SK-N-SH (cell line): ENCODE data around the gene ANKRD52.

Experiments
- CHD2 ChIP-seq: fragments of 150-350 bp; IDR thresholded peaks from 2 replicates; pipeline ENCODE4 v1.6.1; 2018; ENCODE audit warnings: low read length; ENCODE audit not compliant: partially characterized antibody
- EZH2phosphoT487 ChIP-seq: fragments of 200-600 bp; sonication (generic); IDR thresholded peaks from 2 replicates; pipeline ENCODE4 v1.6.1; 2017; ENCODE audit warnings: low read depth, mixed run types, mild to moderate bottlenecking, antibody characterized with exemption, moderate library complexity, borderline replicate concordance
- NRF1 ChIP-seq: IDR thresholded peaks from 2 replicates; pipeline ENCODE4 v1.6.1; 2012; ENCODE audit warnings: low read depth, mild to moderate bottlenecking, low read length
- POLR2AphosphoS5 ChIP-seq: IDR thresholded peaks from 2 replicates; pipeline ENCODE4 v1.6.1; 2012; ENCODE audit warnings: low read depth, low read length
- RCOR1 ChIP-seq: fragments of 150-350 bp; IDR thresholded peaks from 2 replicates; pipeline ENCODE4 v1.6.1; 2017; ENCODE audit warnings: antibody characterized with exemption, low read length
- SIN3A ChIP-seq: IDR thresholded peaks from 2 replicates; pipeline ENCODE4 v1.6.1; 2012; ENCODE audit warnings: low read depth, mild to moderate bottlenecking, low read length, moderate library complexity, borderline replicate concordance
- TF ChIP-seq, protein P1 (sequence below): fragments of 200-600 bp; sonication (generic); IDR thresholded peaks from 2 replicates; pipeline ENCODE4 v1.6.1; 2017; ENCODE audit warnings: antibody characterized with exemption, mild to moderate bottlenecking, moderate library complexity
- TF ChIP-seq, protein P2 (sequence below): IDR thresholded peaks from 2 replicates; pipeline ENCODE4 v1.6.1; 2012; ENCODE audit warnings: mild to moderate bottlenecking, low read depth, low read length, moderate library complexity

DNA sequence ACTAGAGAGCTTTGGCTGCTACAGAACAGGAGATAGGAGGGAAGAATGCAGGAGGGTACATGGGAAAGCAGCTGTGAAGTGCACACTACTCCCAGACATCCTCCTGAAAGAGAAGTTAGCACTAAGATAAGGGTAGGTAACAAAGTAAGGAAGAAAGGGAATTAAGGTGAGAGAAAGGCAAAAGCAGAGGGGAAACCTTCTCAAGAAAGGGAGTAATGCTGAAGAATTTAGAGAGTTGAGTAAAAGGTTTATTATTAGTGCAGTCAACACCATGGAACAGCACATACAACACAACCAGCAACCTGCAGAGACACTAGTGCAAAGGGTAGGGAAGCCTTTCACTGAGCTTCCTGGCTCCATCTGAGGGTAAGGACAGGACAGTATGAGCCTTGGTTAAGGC, 53.9 kb downstream of the ANKRD52 start:
- TF ChIP-seq EZH2phosphoT487, result no peak
- no peak for TF ChIP-seq RCOR1
- TF ChIP-seq, protein P1, sequence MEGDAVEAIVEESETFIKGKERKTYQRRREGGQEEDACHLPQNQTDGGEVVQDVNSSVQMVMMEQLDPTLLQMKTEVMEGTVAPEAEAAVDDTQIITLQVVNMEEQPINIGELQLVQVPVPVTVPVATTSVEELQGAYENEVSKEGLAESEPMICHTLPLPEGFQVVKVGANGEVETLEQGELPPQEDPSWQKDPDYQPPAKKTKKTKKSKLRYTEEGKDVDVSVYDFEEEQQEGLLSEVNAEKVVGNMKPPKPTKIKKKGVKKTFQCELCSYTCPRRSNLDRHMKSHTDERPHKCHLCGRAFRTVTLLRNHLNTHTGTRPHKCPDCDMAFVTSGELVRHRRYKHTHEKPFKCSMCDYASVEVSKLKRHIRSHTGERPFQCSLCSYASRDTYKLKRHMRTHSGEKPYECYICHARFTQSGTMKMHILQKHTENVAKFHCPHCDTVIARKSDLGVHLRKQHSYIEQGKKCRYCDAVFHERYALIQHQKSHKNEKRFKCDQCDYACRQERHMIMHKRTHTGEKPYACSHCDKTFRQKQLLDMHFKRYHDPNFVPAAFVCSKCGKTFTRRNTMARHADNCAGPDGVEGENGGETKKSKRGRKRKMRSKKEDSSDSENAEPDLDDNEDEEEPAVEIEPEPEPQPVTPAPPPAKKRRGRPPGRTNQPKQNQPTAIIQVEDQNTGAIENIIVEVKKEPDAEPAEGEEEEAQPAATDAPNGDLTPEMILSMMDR, result no peak
- no peak for TF ChIP-seq POLR2AphosphoS5
- no peak for TF ChIP-seq CHD2
- TF ChIP-seq SIN3A, result no peak
- TF ChIP-seq, protein P2, sequence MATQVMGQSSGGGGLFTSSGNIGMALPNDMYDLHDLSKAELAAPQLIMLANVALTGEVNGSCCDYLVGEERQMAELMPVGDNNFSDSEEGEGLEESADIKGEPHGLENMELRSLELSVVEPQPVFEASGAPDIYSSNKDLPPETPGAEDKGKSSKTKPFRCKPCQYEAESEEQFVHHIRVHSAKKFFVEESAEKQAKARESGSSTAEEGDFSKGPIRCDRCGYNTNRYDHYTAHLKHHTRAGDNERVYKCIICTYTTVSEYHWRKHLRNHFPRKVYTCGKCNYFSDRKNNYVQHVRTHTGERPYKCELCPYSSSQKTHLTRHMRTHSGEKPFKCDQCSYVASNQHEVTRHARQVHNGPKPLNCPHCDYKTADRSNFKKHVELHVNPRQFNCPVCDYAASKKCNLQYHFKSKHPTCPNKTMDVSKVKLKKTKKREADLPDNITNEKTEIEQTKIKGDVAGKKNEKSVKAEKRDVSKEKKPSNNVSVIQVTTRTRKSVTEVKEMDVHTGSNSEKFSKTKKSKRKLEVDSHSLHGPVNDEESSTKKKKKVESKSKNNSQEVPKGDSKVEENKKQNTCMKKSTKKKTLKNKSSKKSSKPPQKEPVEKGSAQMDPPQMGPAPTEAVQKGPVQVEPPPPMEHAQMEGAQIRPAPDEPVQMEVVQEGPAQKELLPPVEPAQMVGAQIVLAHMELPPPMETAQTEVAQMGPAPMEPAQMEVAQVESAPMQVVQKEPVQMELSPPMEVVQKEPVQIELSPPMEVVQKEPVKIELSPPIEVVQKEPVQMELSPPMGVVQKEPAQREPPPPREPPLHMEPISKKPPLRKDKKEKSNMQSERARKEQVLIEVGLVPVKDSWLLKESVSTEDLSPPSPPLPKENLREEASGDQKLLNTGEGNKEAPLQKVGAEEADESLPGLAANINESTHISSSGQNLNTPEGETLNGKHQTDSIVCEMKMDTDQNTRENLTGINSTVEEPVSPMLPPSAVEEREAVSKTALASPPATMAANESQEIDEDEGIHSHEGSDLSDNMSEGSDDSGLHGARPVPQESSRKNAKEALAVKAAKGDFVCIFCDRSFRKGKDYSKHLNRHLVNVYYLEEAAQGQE, result no peak
- no peak for TF ChIP-seq NRF1
